HepG2 (cell line): ENCODE results near the gene PSD. TPM values are rescaled to one million over a fixed set of nuclear protein-coding genes. Genes with fewer than 3 reads are reported as not detected.
A peak's percentile ranks its signal among the peaks of the same experiment; 100 is the strongest.

ENCODE experiments used
- CBFB ChIP-seq: sonication (generic); formaldehyde crosslinking; IDR thresholded peaks from 2 replicates; pipeline ENCODE4 v1.4.0; 2020; ENCODE audit warnings: missing genetic modification reagents
- CC2D1A ChIP-seq: sonication (generic); formaldehyde crosslinking; IDR thresholded peaks from 2 replicates; pipeline ENCODE4 v1.8.1; 2023; ENCODE audit warnings: mild to moderate bottlenecking, missing genetic modification reagents
- FOXP1 ChIP-seq, 2 experiments: fragments of 450-650 bp in 1 of 2; IDR thresholded peaks; 2 replicates each; pipeline ENCODE4 v1.6.1; 2017 to 2018; ENCODE audit warnings: antibody characterized with exemption in 1 of 2
- GATAD1 ChIP-seq: IDR thresholded peaks from 2 replicates; pipeline ENCODE4 v1.6.1; 2016; ENCODE audit warnings: missing genetic modification reagents, missing compliant biosample characterization
- IKZF4 ChIP-seq: sonication (generic); formaldehyde crosslinking; IDR thresholded peaks from 2 replicates; pipeline ENCODE4 v1.5.1; 2020; ENCODE audit warnings: borderline replicate concordance, mild to moderate bottlenecking, low read depth, missing genetic modification reagents; ENCODE audit errors: not compliant biosample characterization
- SETDB1 ChIP-seq: sonication (generic); formaldehyde crosslinking; IDR thresholded peaks from 2 replicates; pipeline ENCODE4 v1.5.1; 2020; ENCODE audit warnings: missing genetic modification reagents, mild to moderate bottlenecking, borderline replicate concordance
- YEATS4 ChIP-seq: sonication (generic); formaldehyde crosslinking; IDR thresholded peaks from 2 replicates; pipeline ENCODE4 v1.4.0; 2020; ENCODE audit warnings: missing genetic modification reagents, borderline replicate concordance
- ZFP90 ChIP-seq: sonication (generic); formaldehyde crosslinking; IDR thresholded peaks from 2 replicates; pipeline ENCODE4 v1.8.0; 2022; ENCODE audit warnings: missing genetic modification reagents, mild to moderate bottlenecking, inconsistent platforms, borderline replicate concordance
- ZNF256 ChIP-seq: sonication (generic); formaldehyde crosslinking; conservative IDR thresholded peaks from 2 replicates; pipeline ENCODE4 v1.4.0; 2020; ENCODE audit warnings: missing genetic modification reagents
- ZNF264 ChIP-seq: sonication (generic); formaldehyde crosslinking; IDR thresholded peaks from 2 replicates; pipeline ENCODE4 v1.4.0; 2020; ENCODE audit warnings: missing genetic modification reagents
- ZNF430 ChIP-seq: sonication (generic); formaldehyde crosslinking; IDR thresholded peaks from 2 replicates; pipeline ENCODE4 v1.9.0; 2021; ENCODE audit warnings: mild to moderate bottlenecking, missing genetic modification reagents
- ZNF788 ChIP-seq: sonication (generic); formaldehyde crosslinking; IDR thresholded peaks from 2 replicates; pipeline ENCODE4 v1.5.0; 2020; ENCODE audit warnings: mild to moderate bottlenecking, missing genetic modification reagents, borderline replicate concordance
- polyA plus RNA-seq, 8 experiments: library from polyadenylated mRNA; depleted of rRNA in 3 of 8; stranded (reverse) in 7 of 8; unstranded in 1 of 8; fragments of >200 nt; fragmentation: Illumina TruSeq in 4 of 8; extraction: Trizol in 4 of 8; gene quantifications; 2 replicates each; pipeline versions ENCODE4 v1.2.1 to v1.2.3, GENCODE V29; 2011 to 2016; ENCODE audit warnings: low read depth in 4 of 8, missing spikeins in 1 of 8, mixed read lengths in 1 of 8; ENCODE audit not compliant: insufficient read depth in 1 of 8
- total RNA-seq, 5 experiments: library from RNA; depleted of rRNA; stranded (reverse); fragments of >200 nt; fragmentation: Illumina TruSeq; extraction: Trizol; gene quantifications; 2 replicates each; pipeline ENCODE4 v1.2.3, GENCODE V29; 2016; ENCODE audit warnings: low read depth in 1 of 5
- TF ChIP-seq, protein P1 (sequence below): IDR thresholded peaks from 2 replicates; pipeline ENCODE4 v1.4.0; 2020; ENCODE audit warnings: mild to moderate bottlenecking, missing genetic modification reagents
- TF ChIP-seq, protein P2 (sequence below): IDR thresholded peaks from 2 replicates; pipeline ENCODE4 v1.6.1; 2016
- TF ChIP-seq, protein P3 (sequence below): sonication (generic); formaldehyde crosslinking; conservative IDR thresholded peaks from 2 replicates; pipeline ENCODE4 v1.4.0; 2020; ENCODE audit warnings: missing genetic modification reagents
- TF ChIP-seq, protein P4 (sequence below): sonication (generic); formaldehyde crosslinking; IDR thresholded peaks from 2 replicates; pipeline ENCODE4 v1.4.0; 2020; ENCODE audit warnings: missing genetic modification reagents, mild to moderate bottlenecking, borderline replicate concordance
- TF ChIP-seq, protein P5 (sequence below): sonication (generic); formaldehyde crosslinking; IDR thresholded peaks from 2 replicates; pipeline ENCODE4 v1.4.0; 2020; ENCODE audit warnings: low read depth, mild to moderate bottlenecking, missing genetic modification reagents
- TF ChIP-seq, protein P6 (sequence below): IDR thresholded peaks from 2 replicates; pipeline ENCODE4 v1.6.1; 2016; ENCODE audit warnings: missing compliant biosample characterization, missing genetic modification reagents, borderline replicate concordance

Gene PSD
- total and polyA plus RNA-seq, 2 of the 13 experiments (the other 11 are each of a cell fraction or from before 2014, with no cell fraction given) = 0.35 to 0.58 TPM

DNA sequence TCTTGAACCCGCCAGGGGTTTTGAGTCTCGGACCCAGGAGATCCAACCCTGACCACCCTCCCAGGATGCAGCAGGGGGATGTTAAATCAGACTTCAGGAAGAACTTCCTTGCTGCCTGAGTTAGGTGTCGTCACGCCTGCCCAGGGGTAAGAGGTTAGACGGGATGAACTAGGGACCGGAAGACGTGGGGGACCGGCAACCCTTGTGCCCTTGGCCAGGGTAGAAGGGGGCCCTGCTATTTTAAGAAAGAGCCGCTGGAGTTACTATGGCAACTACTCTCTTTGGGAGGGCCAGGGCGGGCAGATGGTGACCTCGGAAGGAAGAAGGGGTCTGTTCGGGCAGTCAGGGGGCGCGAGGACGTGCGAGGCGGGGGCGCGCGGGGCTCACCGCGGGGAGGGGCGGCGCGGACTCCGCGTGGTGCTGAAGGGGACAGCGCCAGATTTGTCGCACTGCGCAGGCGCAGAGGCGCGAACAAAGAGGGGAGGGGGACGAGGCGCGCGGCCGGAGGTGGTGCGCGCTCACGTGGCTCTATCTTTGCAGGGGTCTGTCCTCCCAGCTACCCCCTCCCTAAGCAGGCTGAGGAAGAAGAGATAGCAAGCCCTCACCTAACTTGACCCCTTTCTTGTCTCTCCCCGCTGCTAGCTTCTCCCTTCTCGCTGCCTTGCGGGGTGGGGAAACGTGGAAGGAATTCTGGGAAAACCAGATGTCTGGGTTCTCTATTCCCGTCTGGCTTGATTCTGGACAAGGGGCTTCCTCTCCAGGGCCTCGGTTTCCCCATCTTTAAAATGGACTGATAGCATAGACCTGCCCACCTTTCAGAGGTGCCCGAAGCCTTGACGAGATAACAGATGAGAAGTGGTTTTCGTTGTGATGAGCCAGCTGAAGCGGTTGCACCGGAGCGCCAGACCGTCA lies 940 bp upstream of the PSD start (continued):
- TF ChIP-seq, protein P1, sequence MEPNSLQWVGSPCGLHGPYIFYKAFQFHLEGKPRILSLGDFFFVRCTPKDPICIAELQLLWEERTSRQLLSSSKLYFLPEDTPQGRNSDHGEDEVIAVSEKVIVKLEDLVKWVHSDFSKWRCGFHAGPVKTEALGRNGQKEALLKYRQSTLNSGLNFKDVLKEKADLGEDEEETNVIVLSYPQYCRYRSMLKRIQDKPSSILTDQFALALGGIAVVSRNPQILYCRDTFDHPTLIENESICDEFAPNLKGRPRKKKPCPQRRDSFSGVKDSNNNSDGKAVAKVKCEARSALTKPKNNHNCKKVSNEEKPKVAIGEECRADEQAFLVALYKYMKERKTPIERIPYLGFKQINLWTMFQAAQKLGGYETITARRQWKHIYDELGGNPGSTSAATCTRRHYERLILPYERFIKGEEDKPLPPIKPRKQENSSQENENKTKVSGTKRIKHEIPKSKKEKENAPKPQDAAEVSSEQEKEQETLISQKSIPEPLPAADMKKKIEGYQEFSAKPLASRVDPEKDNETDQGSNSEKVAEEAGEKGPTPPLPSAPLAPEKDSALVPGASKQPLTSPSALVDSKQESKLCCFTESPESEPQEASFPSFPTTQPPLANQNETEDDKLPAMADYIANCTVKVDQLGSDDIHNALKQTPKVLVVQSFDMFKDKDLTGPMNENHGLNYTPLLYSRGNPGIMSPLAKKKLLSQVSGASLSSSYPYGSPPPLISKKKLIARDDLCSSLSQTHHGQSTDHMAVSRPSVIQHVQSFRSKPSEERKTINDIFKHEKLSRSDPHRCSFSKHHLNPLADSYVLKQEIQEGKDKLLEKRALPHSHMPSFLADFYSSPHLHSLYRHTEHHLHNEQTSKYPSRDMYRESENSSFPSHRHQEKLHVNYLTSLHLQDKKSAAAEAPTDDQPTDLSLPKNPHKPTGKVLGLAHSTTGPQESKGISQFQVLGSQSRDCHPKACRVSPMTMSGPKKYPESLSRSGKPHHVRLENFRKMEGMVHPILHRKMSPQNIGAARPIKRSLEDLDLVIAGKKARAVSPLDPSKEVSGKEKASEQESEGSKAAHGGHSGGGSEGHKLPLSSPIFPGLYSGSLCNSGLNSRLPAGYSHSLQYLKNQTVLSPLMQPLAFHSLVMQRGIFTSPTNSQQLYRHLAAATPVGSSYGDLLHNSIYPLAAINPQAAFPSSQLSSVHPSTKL = no peak
- TF ChIP-seq IKZF4 (CRISPR knock-in tag) (no peak), ZFP90 (CRISPR knock-in tag) (peak; percentile 75; the same call in 1 of the 2 replicates), GATAD1 (peak; percentile 26; the same call in 1 of the 2 replicates), FOXP1 (IDR thresholded peaks at IDR 0.05) (no peak), FOXP1 (CRISPR knock-in tag; IDR thresholded peaks at IDR 0.05) (no peak), ZNF256 (CRISPR knock-in tag) (0 out of 2 replicates have a peak, but pooled peaks have one; percentile 53), CBFB (0 out of 2 replicates have a peak, but pooled peaks have one; percentile 26), ZNF788 (peak; percentile 6; the same call in 1 of the 2 replicates), ZNF264 (CRISPR knock-in tag) (0 out of 2 replicates have a peak, but pooled peaks have one; percentile 85), YEATS4 (CRISPR knock-in tag) (peak; percentile 69), SETDB1 (CRISPR knock-in tag) (no peak), CC2D1A (0 out of 2 replicates have a peak, but pooled peaks have one; percentile 80), ZNF430 (CRISPR knock-in tag) (peak; percentile 75; the same call in 1 of the 2 replicates)
- TF ChIP-seq, protein P2, sequence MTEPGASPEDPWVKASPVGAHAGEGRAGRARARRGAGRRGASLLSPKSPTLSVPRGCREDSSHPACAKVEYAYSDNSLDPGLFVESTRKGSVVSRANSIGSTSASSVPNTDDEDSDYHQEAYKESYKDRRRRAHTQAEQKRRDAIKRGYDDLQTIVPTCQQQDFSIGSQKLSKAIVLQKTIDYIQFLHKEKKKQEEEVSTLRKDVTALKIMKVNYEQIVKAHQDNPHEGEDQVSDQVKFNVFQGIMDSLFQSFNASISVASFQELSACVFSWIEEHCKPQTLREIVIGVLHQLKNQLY = no peak
- TF ChIP-seq, protein P3, sequence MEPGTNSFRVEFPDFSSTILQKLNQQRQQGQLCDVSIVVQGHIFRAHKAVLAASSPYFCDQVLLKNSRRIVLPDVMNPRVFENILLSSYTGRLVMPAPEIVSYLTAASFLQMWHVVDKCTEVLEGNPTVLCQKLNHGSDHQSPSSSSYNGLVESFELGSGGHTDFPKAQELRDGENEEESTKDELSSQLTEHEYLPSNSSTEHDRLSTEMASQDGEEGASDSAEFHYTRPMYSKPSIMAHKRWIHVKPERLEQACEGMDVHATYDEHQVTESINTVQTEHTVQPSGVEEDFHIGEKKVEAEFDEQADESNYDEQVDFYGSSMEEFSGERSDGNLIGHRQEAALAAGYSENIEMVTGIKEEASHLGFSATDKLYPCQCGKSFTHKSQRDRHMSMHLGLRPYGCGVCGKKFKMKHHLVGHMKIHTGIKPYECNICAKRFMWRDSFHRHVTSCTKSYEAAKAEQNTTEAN (CRISPR knock-in tag) = 0 out of 2 replicates have a peak, but pooled peaks have one; percentile 64
- TF ChIP-seq, protein P4, sequence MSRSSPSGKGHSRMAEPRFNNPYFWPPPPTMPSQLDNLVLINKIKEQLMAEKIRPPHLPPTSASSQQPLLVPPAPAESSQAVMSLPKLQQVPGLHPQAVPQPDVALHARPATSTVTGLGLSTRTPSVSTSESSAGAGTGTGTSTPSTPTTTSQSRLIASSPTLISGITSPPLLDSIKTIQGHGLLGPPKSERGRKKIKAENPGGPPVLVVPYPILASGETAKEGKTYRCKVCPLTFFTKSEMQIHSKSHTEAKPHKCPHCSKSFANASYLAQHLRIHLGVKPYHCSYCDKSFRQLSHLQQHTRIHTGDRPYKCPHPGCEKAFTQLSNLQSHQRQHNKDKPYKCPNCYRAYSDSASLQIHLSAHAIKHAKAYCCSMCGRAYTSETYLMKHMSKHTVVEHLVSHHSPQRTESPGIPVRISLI (CRISPR knock-in tag) = no peak
- TF ChIP-seq, protein P5, sequence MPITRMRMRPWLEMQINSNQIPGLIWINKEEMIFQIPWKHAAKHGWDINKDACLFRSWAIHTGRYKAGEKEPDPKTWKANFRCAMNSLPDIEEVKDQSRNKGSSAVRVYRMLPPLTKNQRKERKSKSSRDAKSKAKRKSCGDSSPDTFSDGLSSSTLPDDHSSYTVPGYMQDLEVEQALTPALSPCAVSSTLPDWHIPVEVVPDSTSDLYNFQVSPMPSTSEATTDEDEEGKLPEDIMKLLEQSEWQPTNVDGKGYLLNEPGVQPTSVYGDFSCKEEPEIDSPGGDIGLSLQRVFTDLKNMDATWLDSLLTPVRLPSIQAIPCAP (CRISPR knock-in tag) = no peak
- TF ChIP-seq, protein P6, sequence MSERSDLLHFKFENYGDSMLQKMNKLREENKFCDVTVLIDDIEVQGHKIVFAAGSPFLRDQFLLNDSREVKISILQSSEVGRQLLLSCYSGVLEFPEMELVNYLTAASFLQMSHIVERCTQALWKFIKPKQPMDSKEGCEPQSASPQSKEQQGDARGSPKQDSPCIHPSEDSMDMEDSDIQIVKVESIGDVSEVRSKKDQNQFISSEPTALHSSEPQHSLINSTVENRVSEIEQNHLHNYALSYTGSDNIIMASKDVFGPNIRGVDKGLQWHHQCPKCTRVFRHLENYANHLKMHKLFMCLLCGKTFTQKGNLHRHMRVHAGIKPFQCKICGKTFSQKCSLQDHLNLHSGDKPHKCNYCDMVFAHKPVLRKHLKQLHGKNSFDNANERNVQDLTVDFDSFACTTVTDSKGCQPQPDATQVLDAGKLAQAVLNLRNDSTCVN (CRISPR knock-in tag) = peak; percentile 80; the same call in 1 of the 2 replicates
